Amniotic epithelial cell (primary cell): ENCODE results near the gene FRYL.
"Not testable (repeated sequence)": the region's sequence is repeated elsewhere in the genome, so short reads cannot be mapped to it uniquely, and the experiment has no call there.

ENCODE experiments used
- DNase-seq: peaks from one replicate; pipeline ENCODE4 v3.0.0-alpha.2; 2010; ENCODE audit warnings: low read depth

Gene FRYL

GRCh38 chr4:48490012-48490679 lies 289.9 kb downstream of the FRYL start, which contains the start of gene ZAR1:
TSS of gene ZAR1 (plus strand) at chr4:48490252. CDS start at chr4:48490292, 40 bp downstream.
- no peak for DNase-seq

DNA sequence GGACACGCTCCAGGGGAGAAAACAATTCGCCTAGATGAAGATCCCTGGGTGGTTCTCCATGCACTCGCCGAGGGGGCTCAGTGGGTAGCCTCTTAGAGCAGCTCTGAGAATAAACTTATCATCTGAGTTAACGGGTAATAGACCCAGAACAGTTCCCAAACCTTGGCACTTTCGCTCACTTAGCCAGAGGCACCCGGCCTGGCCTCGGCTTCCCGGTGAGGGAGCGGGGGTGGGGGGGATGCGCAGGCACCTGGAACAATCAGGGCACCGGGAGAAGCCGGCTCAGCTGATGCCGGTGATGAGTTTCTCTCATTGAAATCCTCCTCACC lies 290.4 kb downstream of the FRYL start:
- DNase-seq: no peak

- DNase-seq: no peak
Measured at GRCh38 chr4:48484494-48485168, 295.4 kb downstream of the FRYL start.

DNA sequence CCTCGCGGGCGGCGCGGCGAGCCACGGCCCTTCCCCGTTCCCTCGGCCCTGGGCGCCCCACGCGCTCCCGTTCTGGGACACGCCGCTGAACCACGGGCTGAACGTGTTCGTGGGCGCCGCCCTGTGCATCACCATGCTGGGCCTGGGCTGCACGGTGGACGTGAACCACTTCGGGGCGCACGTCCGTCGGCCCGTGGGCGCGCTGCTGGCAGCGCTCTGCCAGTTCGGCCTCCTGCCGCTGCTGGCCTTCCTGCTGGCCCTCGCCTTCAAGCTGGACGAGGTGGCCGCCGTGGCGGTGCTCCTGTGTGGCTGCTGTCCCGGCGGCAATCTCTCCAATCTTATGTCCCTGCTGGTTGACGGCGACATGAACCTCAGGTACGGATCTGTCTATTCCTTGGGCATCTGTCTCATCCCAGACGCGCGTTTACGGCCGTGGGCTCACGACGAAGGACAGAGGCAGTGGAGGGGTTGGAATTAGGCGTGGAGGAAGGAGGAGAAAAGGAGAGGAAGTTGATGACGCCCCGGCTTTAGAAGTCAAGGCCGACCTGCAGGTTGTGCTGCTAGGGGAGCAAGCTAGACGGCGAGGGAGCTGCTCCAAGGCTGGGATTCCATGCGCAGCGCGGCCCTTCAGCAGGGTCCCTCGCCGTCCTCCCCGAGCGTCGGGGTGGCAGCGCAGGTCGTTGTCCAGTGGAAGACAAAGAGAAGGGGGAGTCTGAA lies 296.1 kb downstream of the FRYL start:
- DNase-seq: no peak

GRCh38 chr4:48483006-48483776 lies 296.9 kb downstream of the FRYL start, which contains the start of gene SLC10A4:
TSS of gene SLC10A4 (plus strand) at chr4:48483343. CDS start at chr4:48483562, 219 bp downstream.
- DNase-seq: no peak

GRCh38 chr4:48481581-48481980 lies 298.5 kb downstream of the FRYL start:
- DNase-seq: peak; percentile 40

DNA sequence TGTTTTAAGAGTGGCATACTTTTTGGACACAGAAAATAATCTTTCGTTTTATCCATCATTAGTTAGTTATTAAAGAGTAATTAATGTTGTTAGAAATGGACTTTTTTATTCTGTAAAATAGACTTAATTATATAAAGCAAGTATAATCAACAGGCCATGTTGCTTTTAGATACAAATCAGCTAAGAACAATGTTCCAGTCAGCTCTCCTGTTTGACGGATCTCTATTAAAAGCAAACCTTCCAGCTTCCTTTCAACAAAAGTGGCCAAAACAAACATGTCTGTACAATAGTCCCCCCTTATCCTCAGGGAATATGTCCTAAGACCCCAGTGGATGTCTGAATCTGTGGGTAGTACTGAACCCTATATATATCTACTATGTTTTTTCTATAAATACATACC lies 301.8 kb downstream of the FRYL start:
- DNase-seq: no peak

DNA sequence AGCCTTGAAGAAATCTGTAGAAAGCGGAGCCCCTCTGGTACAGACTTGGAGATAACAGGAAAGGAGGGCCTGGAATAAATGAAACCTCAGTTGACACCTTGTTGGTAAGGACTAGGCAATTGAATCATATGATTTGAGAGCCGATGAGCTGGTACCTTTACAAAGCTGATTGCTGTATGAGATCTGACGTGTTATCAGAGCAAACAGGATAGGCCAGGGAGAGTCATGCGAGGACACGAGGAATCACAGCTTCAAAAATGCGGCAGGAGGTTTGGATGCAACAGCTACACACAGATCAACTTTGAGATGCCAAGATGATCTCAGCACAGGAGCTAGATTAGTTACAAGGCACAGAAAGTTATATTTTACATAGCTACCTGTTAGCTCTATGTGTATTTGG lies 304.3 kb downstream of the FRYL start:
- DNase-seq: no peak

GRCh38 chr4:48472794-48473193 lies 307.3 kb downstream of the FRYL start:
- no peak for DNase-seq

GRCh38 chr4:48470570-48470969 lies 309.5 kb downstream of the FRYL start:
- DNase-seq: no peak

- DNase-seq: no peak
Measured at GRCh38 chr4:48470137-48470536, 309.9 kb downstream of the FRYL start.

GRCh38 chr4:48467891-48468290 lies 312.2 kb downstream of the FRYL start:
- DNase-seq: no peak

GRCh38 chr4:48467442-48467841 lies 312.6 kb downstream of the FRYL start:
- DNase-seq: no peak

GRCh38 chr4:48462363-48462762 lies 317.7 kb downstream of the FRYL start:
- no peak for DNase-seq

DNA sequence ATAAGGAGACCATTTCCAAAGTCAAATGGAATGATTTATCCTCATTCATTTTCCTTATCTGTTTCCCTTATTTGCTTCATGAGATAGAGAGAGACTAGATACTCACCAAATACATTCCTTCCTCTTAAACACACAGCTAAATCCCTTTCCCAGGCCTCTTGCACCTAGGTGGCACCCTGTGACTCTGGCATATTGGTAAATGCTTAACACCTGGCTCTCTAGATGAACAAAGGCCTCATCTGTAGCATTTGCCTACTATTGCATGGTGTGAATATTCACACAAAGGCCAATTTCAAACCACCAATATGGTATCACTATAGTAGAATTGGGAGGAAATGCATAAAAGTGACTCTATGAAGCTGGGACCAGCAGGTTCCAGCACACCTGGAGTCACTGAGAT lies 319.1 kb downstream of the FRYL start:
- no peak for DNase-seq

DNA sequence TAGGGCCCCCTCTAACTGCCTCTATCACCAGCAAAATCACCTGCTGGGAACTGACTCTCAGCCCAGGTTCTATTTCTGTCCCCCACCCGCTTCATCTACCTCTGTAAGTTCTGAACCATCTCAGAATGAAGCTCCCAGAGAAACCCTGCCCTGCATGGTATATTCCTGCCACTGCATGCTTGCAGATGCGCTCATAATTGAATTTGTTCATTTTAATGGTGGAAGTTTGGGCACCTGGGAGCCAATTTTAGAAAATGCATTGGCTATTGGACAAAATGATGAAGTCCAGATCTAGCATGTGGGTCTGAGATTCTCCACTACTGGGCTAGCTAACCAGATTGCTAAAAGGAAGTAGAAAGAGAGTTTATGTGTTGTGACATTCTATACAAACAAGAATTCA lies 325.5 kb downstream of the FRYL start:
- no peak for DNase-seq

GRCh38 chr4:48451656-48452055 lies 328.4 kb downstream of the FRYL start:
- DNase-seq: not testable (repeated sequence)

DNA sequence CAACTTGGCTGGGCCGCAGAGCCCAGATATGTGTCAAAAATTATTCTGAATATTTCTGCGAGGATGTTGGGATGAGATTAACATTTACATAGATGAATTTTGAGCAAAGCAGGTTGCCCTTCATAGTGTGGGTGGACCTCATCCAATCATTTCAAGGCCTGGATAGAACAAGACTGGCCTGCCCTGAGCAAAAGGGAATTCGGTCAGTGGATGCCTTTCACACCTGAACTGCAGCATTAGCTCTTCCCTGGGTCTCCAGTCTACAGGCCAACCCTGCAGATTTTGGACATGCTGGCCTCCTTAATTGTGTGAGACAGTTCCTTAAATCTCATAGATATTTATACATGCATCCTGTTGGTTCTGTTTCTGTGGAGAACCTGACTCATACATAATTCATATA lies 329.3 kb downstream of the FRYL start:
- DNase-seq: no peak

GRCh38 chr4:48449151-48449550 lies 330.9 kb downstream of the FRYL start:
- DNase-seq: no peak
